Fibroblast of lung (primary cell): ENCODE data around the gene HAPLN3. TPM values are rescaled to one million over a fixed set of nuclear protein-coding genes. Genes with fewer than 3 reads are reported as not detected.

Source experiments
- DNase-seq, 2 donors: peaks; one replicate each; pipeline versions ENCODE4 v3.0.0 to v3.0.0-alpha.2; 2010; ENCODE audit warnings: low read depth in 2 of 2
- H2AFZ ChIP-seq: 2 replicates; pipeline ENCODE4 v1.5.1; 2012; ENCODE audit warnings: low read length, control low read depth, inconsistent platforms
- H3K27ac ChIP-seq: 2 replicates; pipeline ENCODE4 v1.5.1; 2011; ENCODE audit warnings: low read length, control low read depth; ENCODE audit not compliant: insufficient read depth
- H3K27me3 ChIP-seq: 2 replicates; pipeline ENCODE4 v1.5.1; 2011; ENCODE audit warnings: mild to moderate bottlenecking, low read length; ENCODE audit not compliant: control insufficient read depth, insufficient read depth
- H3K36me3 ChIP-seq: 2 replicates; pipeline ENCODE4 v1.5.1; 2011; ENCODE audit warnings: low read length; ENCODE audit not compliant: control insufficient read depth, insufficient read depth
- H3K4me1 ChIP-seq: 2 replicates; pipeline ENCODE4 v1.5.1; 2011; ENCODE audit warnings: low read length; ENCODE audit not compliant: control insufficient read depth, insufficient read depth; ENCODE audit errors: extremely low read depth
- H3K4me2 ChIP-seq: 2 replicates; pipeline ENCODE4 v1.5.1; 2011; ENCODE audit warnings: low read length, control low read depth; ENCODE audit not compliant: insufficient read depth; ENCODE audit errors: extremely low read depth
- H3K4me3 ChIP-seq, 4 experiments: fragments of 200-600 bp in 1 of 4; sonication (generic) in 1 of 4; replicated peaks in 1 of 4; 2 replicates each; pipeline ENCODE4 v1.5.1; 2011 to 2016; ENCODE audit warnings: low read length in 4 of 4, low read depth in 3 of 4, mild to moderate bottlenecking in 3 of 4, control low read depth in 2 of 4, inconsistent platforms in 1 of 4, mixed read lengths in 1 of 4; ENCODE audit not compliant: insufficient read depth in 1 of 4; ENCODE audit errors: control extremely low read depth in 1 of 4
- H3K79me2 ChIP-seq: 2 replicates; pipeline ENCODE4 v1.5.1; 2012; ENCODE audit warnings: mild to moderate bottlenecking, low read length, inconsistent platforms; ENCODE audit not compliant: control insufficient read depth, insufficient read depth
- H3K9ac ChIP-seq: 2 replicates; pipeline ENCODE4 v1.5.1; 2011; ENCODE audit warnings: mild to moderate bottlenecking, low read length, control low read depth; ENCODE audit not compliant: insufficient read depth
- H3K9me3 ChIP-seq: 2 replicates; pipeline ENCODE4 v1.5.1; 2012; ENCODE audit warnings: low read depth, low read length; ENCODE audit not compliant: control insufficient read depth, insufficient read depth
- H4K20me1 ChIP-seq: 2 replicates; pipeline ENCODE4 v1.5.1; 2011; ENCODE audit warnings: low read length; ENCODE audit not compliant: control insufficient read depth, insufficient read depth; ENCODE audit errors: extremely low read depth
- CTCF ChIP-seq, 2 donors: IDR thresholded peaks in 1 of 2; conservative IDR thresholded peaks in 1 of 2; 1 replicate in 1 of 2; 2 replicates in 1 of 2; pipeline ENCODE4 v1.5.1; 2011 to 2012; ENCODE audit warnings: low read length in 2 of 2, control low read depth in 1 of 2, inconsistent platforms in 1 of 2, low read depth in 1 of 2, mild to moderate bottlenecking in 1 of 2
- EZH2 ChIP-seq: IDR thresholded peaks from 2 replicates; pipeline ENCODE4 v1.5.1; 2012; ENCODE audit warnings: low read length, control low read depth, mild to moderate bottlenecking; ENCODE audit errors: missing control alignments
- polyA plus RNA-seq, 2 donors: library from polyadenylated mRNA; depleted of rRNA in 1 of 2; stranded (reverse) in 1 of 2; unstranded in 1 of 2; fragments of >200 nt; gene quantifications; 2 replicates each; pipeline ENCODE4 v1.2.1, GENCODE V29; 2011 to 2012; ENCODE audit warnings: missing spikeins in 1 of 2
- total RNA-seq: library from RNA; depleted of rRNA; stranded (reverse); fragments of >200 nt; gene quantifications from 2 replicates; pipeline ENCODE4 v1.2.1, GENCODE V29; 2014

Gene HAPLN3
- total and polyA plus RNA-seq, 2 donors (not counting 1 experiment from before 2014, with no cell fraction given), result 3.1 to 4.3 TPM

DNA sequence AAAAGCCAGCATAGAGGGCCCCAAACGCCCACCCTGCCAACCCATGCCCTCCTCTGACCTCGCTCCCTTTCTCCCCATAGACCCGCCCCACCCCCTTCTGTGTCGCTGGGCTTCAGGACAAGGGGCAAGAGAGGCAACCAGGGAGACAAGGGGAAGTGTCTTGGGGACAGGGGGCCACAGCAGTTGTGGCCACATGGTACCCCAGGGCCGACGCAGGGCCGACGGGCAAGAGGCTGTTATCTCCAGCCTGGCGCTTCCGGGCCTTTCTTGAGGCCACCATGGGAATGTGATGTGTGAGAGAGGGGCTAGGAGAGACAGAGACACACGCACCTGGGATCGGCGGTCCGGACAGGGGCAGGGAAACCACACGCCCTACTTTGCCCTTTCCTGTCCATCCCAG lies 3.4 kb upstream of the HAPLN3 start:
- Histone ChIP-seq H3K9me3 (no peaks in the 10 kb centered on the region), H3K4me2 (no peak overlapping the region), H3K36me3 (peaks cover 10% of the 10 kb centered on the region), H3K4me1 (peaks cover 8% of the 10 kb centered on the region), H3K9ac (no peak overlapping the region), H3K79me2 (no peaks in the 10 kb centered on the region), H4K20me1 (no peaks in the 10 kb centered on the region), H3K27ac (no peak overlapping the region), H3K4me3 (no peak overlapping the region), H3K27me3 (no peaks in the 10 kb centered on the region), H2AFZ (no peak overlapping the region)
- DNase-seq, result no peak
- no peak for TF ChIP-seq EZH2
- TF ChIP-seq CTCF (conservative IDR thresholded peaks at IDR 0.05 in 1 of 2, IDR thresholded peaks at IDR 0.05 in 1 of 2; ENCODE audit: low read depth in 1 of 2, low read length in 2 of 2), result no peak

- no peaks in the 10 kb centered on the region for H3K79me2 ChIP-seq
- H3K9me3 ChIP-seq, result no peaks in the 10 kb centered on the region
- H4K20me1 ChIP-seq, result no peaks in the 10 kb centered on the region
- H3K4me1 ChIP-seq, result peaks cover 8% of the 10 kb centered on the region
- no peak for TF ChIP-seq EZH2
- peak; percentile 56 to 69 for TF ChIP-seq CTCF (conservative IDR thresholded peaks at IDR 0.05 in 1 of 2, IDR thresholded peaks at IDR 0.05 in 1 of 2; ENCODE audit: low read depth in 1 of 2, low read length in 2 of 2)
- H2AFZ ChIP-seq, result no peak overlapping the region
- peaks cover 10% of the 10 kb centered on the region for H3K36me3 ChIP-seq
- H3K9ac ChIP-seq, result no peak overlapping the region
- H3K4me2 ChIP-seq, result no peak overlapping the region
- peak; percentile 77 to 86 for DNase-seq
- H3K27me3 ChIP-seq, result no peaks in the 10 kb centered on the region
- H3K4me3 ChIP-seq, result no peak overlapping the region
- H3K27ac ChIP-seq, result no peak overlapping the region
Observed at GRCh38 chr15:88897456-88898194, 2.3 kb upstream of the HAPLN3 start.

GRCh38 chr15:88897142-88897455 lies 1.8 kb upstream of the HAPLN3 start:
- Histone ChIP-seq H3K9me3 (no peaks in the 10 kb centered on the region), H3K27me3 (no peaks in the 10 kb centered on the region), H3K4me2 (no peak overlapping the region), H2AFZ (no peak overlapping the region), H3K4me1 (peaks cover 8% of the 10 kb centered on the region), H4K20me1 (no peaks in the 10 kb centered on the region), H3K9ac (no peak overlapping the region), H3K36me3 (peaks cover 8% of the 10 kb centered on the region), H3K4me3 (no peak overlapping the region), H3K79me2 (no peaks in the 10 kb centered on the region), H3K27ac (no peak overlapping the region)
- DNase-seq, result no peak
- TF ChIP-seq CTCF (conservative IDR thresholded peaks at IDR 0.05 in 1 of 2, IDR thresholded peaks at IDR 0.05 in 1 of 2; ENCODE audit: low read depth in 1 of 2, low read length in 2 of 2), result no peak
- TF ChIP-seq EZH2, result no peak
